ENCODE data around the gene PRM3. TPM values are rescaled to one million over a fixed set of nuclear protein-coding genes. Genes with fewer than 3 reads are reported as not detected.

The PRM3 gene
- total RNA-seq, 1 experiment from 2014 or later, result not detected

GRCh38 chr16:11265124-11265523, 8.3 kb downstream of the PRM3 start:
- Histone ChIP-seq H3K4me3 (no peak overlapping the region), H3K36me3 (no peaks in the 10 kb centered on the region), H3K9me3 (replicated peaks) (no peaks in the 10 kb centered on the region), H3K27ac (no peak overlapping the region), H3K4me1 (replicated peaks) (no peaks in the 10 kb centered on the region), H3K27me3 (replicated peaks) (no peaks in the 10 kb centered on the region)
- DNase-seq (ENCODE audit: low read depth in 1 of 2, low spot score in 2 of 2), result no peak

- Histone ChIP-seq H3K4me1 (replicated peaks) (no peaks in the 10 kb centered on the region; the same call in 1 of the 2 replicates), H3K27me3 (replicated peaks) (no peaks in the 10 kb centered on the region), H3K9me3 (replicated peaks) (no peaks in the 10 kb centered on the region), H3K27ac (no peak overlapping the region), H3K4me3 (no peak overlapping the region), H3K36me3 (no peaks in the 10 kb centered on the region)
- DNase-seq (ENCODE audit: low read depth in 1 of 2, low spot score in 2 of 2), result no peak
These were observed 9.1 kb downstream of the PRM3 start for GRCh38 chr16:11264155-11264832.

GRCh38 chr16:11263737-11264136, 9.7 kb downstream of the PRM3 start:
- Histone ChIP-seq H3K27ac (no peak overlapping the region), H3K4me1 (replicated peaks) (peaks cover 5% of the 10 kb centered on the region), H3K9me3 (replicated peaks) (no peaks in the 10 kb centered on the region), H3K27me3 (replicated peaks) (no peaks in the 10 kb centered on the region), H3K4me3 (no peak overlapping the region), H3K36me3 (no peaks in the 10 kb centered on the region)
- DNase-seq (ENCODE audit: low read depth in 1 of 2, low spot score in 2 of 2), result no peak

GRCh38 chr16:11262915-11263314, 10.5 kb downstream of the PRM3 start:
- Histone ChIP-seq H3K9me3 (replicated peaks) (no peaks in the 10 kb centered on the region), H3K4me1 (replicated peaks) (peaks cover 12% of the 10 kb centered on the region), H3K4me3 (no peak overlapping the region), H3K27me3 (replicated peaks) (no peaks in the 10 kb centered on the region), H3K27ac (no peak overlapping the region), H3K36me3 (no peaks in the 10 kb centered on the region)
- no peak for DNase-seq (ENCODE audit: low read depth in 1 of 2, low spot score in 2 of 2)

GRCh38 chr16:11260596-11260966, 12.8 kb downstream of the PRM3 start:
- DNase-seq (ENCODE audit: low read depth in 1 of 2, low spot score in 2 of 2), result no peak
- Histone ChIP-seq H3K4me3 (no peak overlapping the region), H3K9me3 (replicated peaks) (no peaks in the 10 kb centered on the region), H3K36me3 (peaks cover 5% of the 10 kb centered on the region; the same call in 1 of the 2 replicates), H3K27me3 (replicated peaks) (no peaks in the 10 kb centered on the region), H3K4me1 (replicated peaks) (peaks cover 25% of the 10 kb centered on the region), H3K27ac (no peak overlapping the region)

GRCh38 chr16:11259655-11260595, 13.5 kb downstream of the PRM3 start:
- H3K4me1 ChIP-seq (replicated peaks), result peaks cover 27% of the 10 kb centered on the region
- H3K36me3 ChIP-seq, result peaks cover 11% of the 10 kb centered on the region
- no peaks in the 10 kb centered on the region for H3K9me3 ChIP-seq (replicated peaks)
- DNase-seq (ENCODE audit: low read depth in 1 of 2, low spot score in 2 of 2), result no peak
- H3K27me3 ChIP-seq (replicated peaks), result no peaks in the 10 kb centered on the region
- no peak overlapping the region for H3K27ac ChIP-seq
- no peak overlapping the region for H3K4me3 ChIP-seq

GRCh38 chr16:11258553-11259492, 14.6 kb downstream of the PRM3 start:
- DNase-seq (ENCODE audit: low read depth in 1 of 2, low spot score in 2 of 2), result no peak
- Histone ChIP-seq H3K36me3 (peaks cover 22% of the 10 kb centered on the region), H3K9me3 (replicated peaks) (no peaks in the 10 kb centered on the region), H3K27me3 (replicated peaks) (no peaks in the 10 kb centered on the region), H3K4me1 (replicated peaks) (peaks cover 38% of the 10 kb centered on the region), H3K27ac (no peak overlapping the region), H3K4me3 (no peak overlapping the region)

GRCh38 chr16:11257131-11257938, 16.1 kb downstream of the PRM3 start:
- H3K4me1 ChIP-seq (replicated peaks), result peaks cover 51% of the 10 kb centered on the region
- H3K27ac ChIP-seq, result peak overlapping the region; percentile 96
- no peaks in the 10 kb centered on the region for H3K9me3 ChIP-seq (replicated peaks)
- no peaks in the 10 kb centered on the region for H3K27me3 ChIP-seq (replicated peaks)
- peak; percentile 73 to 81 for DNase-seq (ENCODE audit: low read depth in 1 of 2, low spot score in 2 of 2)
- peaks cover 37% of the 10 kb centered on the region for H3K36me3 ChIP-seq
- H3K4me3 ChIP-seq, result peak overlapping the region; percentile 80

- H3K27ac ChIP-seq, result peak overlapping the region; percentile 96
- H3K4me3 ChIP-seq, result peak overlapping the region; percentile 80
- peaks cover 44% of the 10 kb centered on the region for H3K36me3 ChIP-seq
- H3K4me1 ChIP-seq (replicated peaks), result peaks cover 57% of the 10 kb centered on the region
- no peaks in the 10 kb centered on the region for H3K9me3 ChIP-seq (replicated peaks)
- peak; percentile 75 to 76 for DNase-seq (ENCODE audit: low read depth in 1 of 2, low spot score in 2 of 2)
- no peaks in the 10 kb centered on the region for H3K27me3 ChIP-seq (replicated peaks)
These were observed 16.7 kb downstream of the PRM3 start for GRCh38 chr16:11256661-11257130.

GRCh38 chr16:11255737-11256660, 17.4 kb downstream of the PRM3 start, which contains the start of gene SOCS1:
Gene SOCS1, minus strand, starts transcription at chr16:11256204. Its CDS starts 726 bp downstream, at chr16:11255478.
- Histone ChIP-seq H3K27me3 (replicated peaks) (no peaks in the 10 kb centered on the region), H3K36me3 (peaks cover 49% of the 10 kb centered on the region), H3K4me1 (replicated peaks) (peaks cover 57% of the 10 kb centered on the region), H3K27ac (peak within 1 kb of the TSS; percentile 96), H3K9me3 (replicated peaks) (no peaks in the 10 kb centered on the region), H3K4me3 (peak within 1 kb of the TSS; percentile 80)
- peak; percentile 88 to 97 for DNase-seq (ENCODE audit: low read depth in 1 of 2, low spot score in 2 of 2)

- Histone ChIP-seq H3K4me3 (peak overlapping the region; percentile 80), H3K4me1 (replicated peaks) (peaks cover 57% of the 10 kb centered on the region), H3K27me3 (replicated peaks) (no peaks in the 10 kb centered on the region), H3K27ac (no peak overlapping the region), H3K36me3 (peaks cover 49% of the 10 kb centered on the region), H3K9me3 (replicated peaks) (no peaks in the 10 kb centered on the region)
- DNase-seq (ENCODE audit: low read depth in 1 of 2, low spot score in 2 of 2), result peak in 1 of 2 experiments; percentile 42
These were observed 18.3 kb downstream of the PRM3 start for GRCh38 chr16:11254913-11255736.
